ENCODE data around the gene TTC3. TPM values are rescaled to one million over a fixed set of nuclear protein-coding genes. Genes with fewer than 3 reads are reported as not detected.

Gene TTC3
- total and polyA plus RNA-seq, 2 of the 13 experiments (the other 11 are each of a cell fraction or from before 2014, with no cell fraction given): 55.7 to 108 TPM

GRCh38 chr21:37072988-37073416 lies at the start of gene TTC3, which contains the start of gene PIGP (continued):
- TF ChIP-seq ARID4A (CRISPR knock-in tag; IDR thresholded peaks at IDR 0.05; ENCODE audit: borderline replicate concordance): no peak
- TF ChIP-seq NFAT5 (CRISPR knock-in tag; IDR thresholded peaks at IDR 0.05): peak; percentile 43; the same call in 1 of the 2 replicates
- no peak for TF ChIP-seq RAD21 (CRISPR knock-in tag; IDR thresholded peaks at IDR 0.05)
- TF ChIP-seq ZNF740 (CRISPR knock-in tag; IDR thresholded peaks at IDR 0.05): peak; percentile 92; the same call in 1 of the 2 replicates
- TF ChIP-seq ETS1 (CRISPR knock-in tag; IDR thresholded peaks at IDR 0.05): 0 out of 2 replicates have a peak, but pooled peaks have one; percentile 17
- TF ChIP-seq CENPT (CRISPR knock-in tag; IDR thresholded peaks at IDR 0.05; ENCODE audit: low read depth): peak; percentile 79
- TF ChIP-seq TMF1 (CRISPR knock-in tag; IDR thresholded peaks at IDR 0.05; ENCODE audit: low read depth): 0 out of 2 replicates have a peak, but pooled peaks have one; percentile 61
- TF ChIP-seq STAG1 (CRISPR knock-in tag; IDR thresholded peaks at IDR 0.05): 0 out of 2 replicates have a peak, but pooled peaks have one; percentile 5
- TF ChIP-seq CHD2 (IDR thresholded peaks at IDR 0.05; ENCODE audit: low read depth, low read length): peak; percentile 89
- TF ChIP-seq KAT8 (CRISPR knock-in tag; IDR thresholded peaks at IDR 0.05): 0 out of 2 replicates have a peak, but pooled peaks have one; percentile 67
- 0 out of 2 replicates have a peak, but pooled peaks have one; percentile 15 for TF ChIP-seq KDM5B (CRISPR knock-in tag; IDR thresholded peaks at IDR 0.05; ENCODE audit: borderline replicate concordance)
- TF ChIP-seq ZNF558 (CRISPR knock-in tag; IDR thresholded peaks at IDR 0.05; ENCODE audit: borderline replicate concordance): peak; percentile 79; the same call in 1 of the 2 replicates
- no peak; the same call in 1 of the 2 replicates for TF ChIP-seq ZNF788 (CRISPR knock-in tag; IDR thresholded peaks at IDR 0.05; ENCODE audit: borderline replicate concordance)
- peak; percentile 77 to 79 for TF ChIP-seq POLR2A (IDR thresholded peaks at IDR 0.05; ENCODE audit: insufficient read depth in 1 of 2, low read depth in 2 of 2, low read length in 2 of 2)
- TF ChIP-seq DRAP1 (CRISPR knock-in tag; IDR thresholded peaks at IDR 0.05): peak; percentile 61; the same call in 1 of the 2 replicates
- TF ChIP-seq ZSCAN30 (CRISPR knock-in tag; IDR thresholded peaks at IDR 0.05): peak; percentile 74; the same call in 1 of the 2 replicates
- no peak; the same call in 1 of the 2 replicates for TF ChIP-seq TEF (CRISPR knock-in tag; IDR thresholded peaks at IDR 0.05)

Measured in HepG2 (cell line).